HCT116 (cell line): ENCODE measurements around the gene ATP8A1.

ENCODE experiments used
- CEBPB ChIP-seq: IDR thresholded peaks from 2 replicates; pipeline ENCODE4 v1.6.1; 2012; ENCODE audit warnings: low read depth
- ELF1 ChIP-seq: IDR thresholded peaks from 2 replicates; pipeline ENCODE4 v1.6.1; 2012; ENCODE audit warnings: low read depth, borderline replicate concordance
- POLR2A ChIP-seq: IDR thresholded peaks from 2 replicates; pipeline ENCODE4 v1.7.0; 2011; ENCODE audit warnings: borderline replicate concordance; ENCODE audit not compliant: insufficient read depth, insufficient read length; ENCODE audit errors: extremely low read depth
- POLR2AphosphoS5 ChIP-seq: IDR thresholded peaks from 2 replicates; pipeline ENCODE4 v1.6.1; 2011; ENCODE audit warnings: mild to moderate bottlenecking, low read depth, low read length, moderate library complexity
- SIN3A ChIP-seq: IDR thresholded peaks from 2 replicates; pipeline ENCODE4 v1.6.1; 2012; ENCODE audit warnings: low read depth
- ZFX ChIP-seq: fragments of 450-650 bp; IDR thresholded peaks from 2 replicates; pipeline ENCODE4 v1.6.1; 2017
- TF ChIP-seq, protein P1 (sequence below), 3 experiments: fragments of 200-600 bp in 1 of 3; sonication (generic) in 1 of 3; IDR thresholded peaks in 2 of 3; conservative IDR thresholded peaks in 1 of 3; 2 replicates each; pipeline ENCODE4 v1.5.1; 2012 to 2017; ENCODE audit warnings: low read depth in 2 of 3, low read length in 2 of 3, antibody characterized with exemption in 1 of 3, borderline replicate concordance in 1 of 3, control low read depth in 1 of 3, mild to moderate bottlenecking in 1 of 3, mixed read lengths in 1 of 3, mixed run types in 1 of 3, moderate library complexity in 1 of 3; ENCODE audit not compliant: insufficient read depth in 1 of 3
- TF ChIP-seq, protein P2 (sequence below): IDR thresholded peaks from 2 replicates; pipeline ENCODE4 v1.6.1; 2012

DNA sequence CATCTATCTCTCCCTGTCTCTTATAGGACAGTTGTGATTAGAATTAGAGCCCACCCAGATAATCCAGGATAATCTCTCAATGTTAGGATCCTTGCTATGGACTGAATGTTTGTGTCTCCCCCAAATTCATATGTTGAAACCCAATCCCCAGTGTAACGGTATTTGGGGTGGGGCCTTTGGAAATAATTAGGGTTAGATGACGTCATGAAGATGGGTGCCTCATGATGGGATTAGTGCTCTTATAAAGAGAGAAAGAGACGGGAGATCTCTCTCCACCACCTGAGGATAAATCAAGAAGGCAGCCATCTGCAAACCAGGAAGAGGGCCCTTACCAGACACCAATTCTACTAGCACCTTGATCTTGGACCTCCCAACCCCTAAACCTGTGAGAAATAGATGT, 293.3 kb downstream of the ATP8A1 start:
- TF ChIP-seq, protein P1, sequence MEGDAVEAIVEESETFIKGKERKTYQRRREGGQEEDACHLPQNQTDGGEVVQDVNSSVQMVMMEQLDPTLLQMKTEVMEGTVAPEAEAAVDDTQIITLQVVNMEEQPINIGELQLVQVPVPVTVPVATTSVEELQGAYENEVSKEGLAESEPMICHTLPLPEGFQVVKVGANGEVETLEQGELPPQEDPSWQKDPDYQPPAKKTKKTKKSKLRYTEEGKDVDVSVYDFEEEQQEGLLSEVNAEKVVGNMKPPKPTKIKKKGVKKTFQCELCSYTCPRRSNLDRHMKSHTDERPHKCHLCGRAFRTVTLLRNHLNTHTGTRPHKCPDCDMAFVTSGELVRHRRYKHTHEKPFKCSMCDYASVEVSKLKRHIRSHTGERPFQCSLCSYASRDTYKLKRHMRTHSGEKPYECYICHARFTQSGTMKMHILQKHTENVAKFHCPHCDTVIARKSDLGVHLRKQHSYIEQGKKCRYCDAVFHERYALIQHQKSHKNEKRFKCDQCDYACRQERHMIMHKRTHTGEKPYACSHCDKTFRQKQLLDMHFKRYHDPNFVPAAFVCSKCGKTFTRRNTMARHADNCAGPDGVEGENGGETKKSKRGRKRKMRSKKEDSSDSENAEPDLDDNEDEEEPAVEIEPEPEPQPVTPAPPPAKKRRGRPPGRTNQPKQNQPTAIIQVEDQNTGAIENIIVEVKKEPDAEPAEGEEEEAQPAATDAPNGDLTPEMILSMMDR (IDR thresholded peaks at IDR 0.05 in 2 of 3, conservative IDR thresholded peaks at IDR 0.05 in 1 of 3; ENCODE audit: borderline replicate concordance in 1 of 3, insufficient read depth in 1 of 3, low read depth in 2 of 3, low read length in 2 of 3), result no peak
- TF ChIP-seq POLR2AphosphoS5 (no peak), CEBPB (no peak), SIN3A (no peak), ELF1 (no peak), POLR2A (no peak), ZFX (no peak)
- TF ChIP-seq, protein P2, sequence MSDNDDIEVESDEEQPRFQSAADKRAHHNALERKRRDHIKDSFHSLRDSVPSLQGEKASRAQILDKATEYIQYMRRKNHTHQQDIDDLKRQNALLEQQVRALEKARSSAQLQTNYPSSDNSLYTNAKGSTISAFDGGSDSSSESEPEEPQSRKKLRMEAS, result no peak
